Uterus (tissue), 4 donors: ENCODE results near the gene KCNN3. TPM values are rescaled to one million over a fixed set of nuclear protein-coding genes. Genes with fewer than 3 reads are reported as not detected.
"Not testable (repeated sequence)": the region's sequence is repeated elsewhere in the genome, so short reads cannot be mapped to it uniquely, and the experiment has no call there.

Experiments used
- DNase-seq, 2 donors: peaks; one replicate each; pipeline ENCODE4 v3.0.0-alpha.2; 2019 to 2020
- H3K27ac ChIP-seq, 2 donors: fragments of 200-600 bp; sonication (generic); 1 replicate in 1 of 2; 2 replicates in 1 of 2; pipeline ENCODE4 v1.5.1; 2016 to 2018
- H3K27me3 ChIP-seq, 2 donors: fragments of 200-600 bp; sonication (generic); one replicate each; pipeline ENCODE4 v1.5.1; 2018 to 2019; ENCODE audit warnings: control low read depth in 1 of 2
- H3K36me3 ChIP-seq, 2 donors: fragments of 200-600 bp; sonication (generic); one replicate each; pipeline ENCODE4 v1.5.1; 2019; ENCODE audit warnings: control low read depth in 1 of 2
- H3K4me1 ChIP-seq, 2 donors: fragments of 200-600 bp; sonication (generic); one replicate each; pipeline ENCODE4 v1.5.1; 2018 to 2019; ENCODE audit warnings: control low read depth in 1 of 2
- H3K4me3 ChIP-seq, 2 donors: fragments of 200-600 bp; sonication (generic); 1 replicate in 1 of 2; 2 replicates in 1 of 2; pipeline ENCODE4 v1.5.1; 2018 to 2019; ENCODE audit warnings: mild to moderate bottlenecking in 1 of 2
- H3K9me3 ChIP-seq, 2 donors: fragments of 200-600 bp; sonication (generic); one replicate each; pipeline ENCODE4 v1.5.1; 2019; ENCODE audit warnings: control low read depth in 1 of 2
- CTCF ChIP-seq, 4 experiments: fragments of 200-600 bp in 2 of 4; fragments of 450-650 bp in 2 of 4; sonication (generic) in 2 of 4; IDR thresholded peaks; one replicate each; pipeline ENCODE4 v1.5.1; 2016 to 2019; ENCODE audit warnings: antibody characterized with exemption in 4 of 4, mild to moderate bottlenecking in 2 of 4, moderate library complexity in 1 of 4
- POLR2A ChIP-seq, 2 donors: fragments of 450-650 bp; IDR thresholded peaks; one replicate each; pipeline ENCODE4 v1.6.1; 2016; ENCODE audit warnings: antibody characterized with exemption in 2 of 2, mild to moderate bottlenecking in 1 of 2, moderate library complexity in 1 of 2
- intact Hi-C: fragments of 100-400 bp; cut with DNase I; formaldehyde crosslinking; loops from one replicate; pipeline ENCODE4 v1.15.1; 2023; ENCODE audit warnings: low total_unique reads
- total RNA-seq, 4 donors: library from RNA; depleted of rRNA in 3 of 4; stranded (reverse); fragments of >200 nt in 3 of 4; gene quantifications; one replicate each; pipeline versions ENCODE4 v1.1.0 to v1.2.4, GENCODE V29; 2014 to 2023
- donor health status: DM: yes; HTN: yes; CAD: no.

The KCNN3 gene
- total RNA-seq, 4 donors from 2014 or later = 7.1 to 35.5 (median 12.1) TPM

- no peaks in the 10 kb centered on the region for H3K9me3 ChIP-seq
- no peak overlapping the region for H3K4me3 ChIP-seq
- no peaks in the 10 kb centered on the region for H3K27me3 ChIP-seq
- TF ChIP-seq POLR2A (IDR thresholded peaks at IDR 0.05) = no peak
- TF ChIP-seq CTCF (IDR thresholded peaks at IDR 0.05) = peak; percentile 25 to 49 (median 33)
- no peaks in the 10 kb centered on the region for H3K4me1 ChIP-seq
- H3K36me3 ChIP-seq = no peaks in the 10 kb centered on the region
- no peak overlapping the region for H3K27ac ChIP-seq
- DNase-seq = no peak
- intact Hi-C loops = no loop called here
Observed at GRCh38 chr1:154695985-154696384, 174.1 kb downstream of the KCNN3 start.

DNA sequence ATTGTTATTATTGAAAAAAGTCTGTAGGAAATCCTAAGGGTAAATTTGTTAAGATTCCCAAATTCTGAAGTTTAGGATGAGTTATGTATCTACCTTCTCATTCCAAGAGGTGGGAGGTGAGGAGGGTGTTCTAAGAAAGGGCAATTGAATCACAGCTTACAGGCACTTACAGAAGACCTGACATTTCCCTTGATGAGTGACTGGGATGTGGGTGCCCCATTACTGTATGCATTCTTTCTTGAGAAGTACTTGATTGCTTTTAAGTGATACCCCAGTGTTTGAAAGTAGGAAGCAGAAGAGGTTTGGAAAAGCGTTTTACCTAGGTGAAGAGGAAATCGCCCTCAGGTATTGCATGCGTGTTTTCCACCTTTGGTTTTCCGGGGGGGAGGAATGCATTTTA is 175.1 kb downstream of the KCNN3 start:
- Histone ChIP-seq H3K4me3 (no peak overlapping the region), H3K4me1 (no peaks in the 10 kb centered on the region), H3K27ac (no peak overlapping the region), H3K9me3 (no peaks in the 10 kb centered on the region), H3K27me3 (no peaks in the 10 kb centered on the region), H3K36me3 (no peaks in the 10 kb centered on the region)
- intact Hi-C loops = no loop called here
- TF ChIP-seq POLR2A (IDR thresholded peaks at IDR 0.05) (no peak), CTCF (IDR thresholded peaks at IDR 0.05) (no peak)
- DNase-seq = no peak

GRCh38 chr1:154689083-154689482 is 181.0 kb downstream of the KCNN3 start:
- Histone ChIP-seq H3K27ac (no peak overlapping the region), H3K4me3 (no peak overlapping the region), H3K36me3 (no peaks in the 10 kb centered on the region), H3K4me1 (no peaks in the 10 kb centered on the region), H3K27me3 (no peaks in the 10 kb centered on the region), H3K9me3 (no peaks in the 10 kb centered on the region)
- no peak for DNase-seq
- intact Hi-C loops = no loop called here
- TF ChIP-seq POLR2A (IDR thresholded peaks at IDR 0.05) (no peak), CTCF (IDR thresholded peaks at IDR 0.05) (no peak)

DNA sequence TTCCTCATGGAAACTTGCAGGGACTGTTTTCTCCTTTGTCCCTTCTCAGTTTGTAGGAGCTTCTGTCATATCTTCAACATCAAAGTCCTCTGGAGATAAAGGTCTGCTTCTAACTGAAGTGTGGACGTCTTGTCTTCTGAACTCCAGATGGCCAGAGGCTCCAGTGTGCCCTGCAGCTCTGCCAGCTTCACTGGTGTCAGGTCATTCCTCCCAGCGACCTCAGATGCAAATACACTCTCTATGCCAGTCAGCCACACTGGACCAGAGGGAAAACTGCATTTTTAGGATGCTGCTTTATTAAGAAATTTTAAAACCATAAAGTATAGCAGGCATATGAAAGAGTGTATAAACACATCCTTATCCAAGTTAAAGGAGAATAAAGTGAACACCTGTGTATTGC is 183.6 kb downstream of the KCNN3 start:
- intact Hi-C loops = no loop called here
- no peak for DNase-seq
- no peak for TF ChIP-seq POLR2A (IDR thresholded peaks at IDR 0.05)
- Histone ChIP-seq H3K4me3 (no peak overlapping the region), H3K9me3 (no peaks in the 10 kb centered on the region), H3K27me3 (no peaks in the 10 kb centered on the region), H3K36me3 (no peaks in the 10 kb centered on the region), H3K4me1 (no peaks in the 10 kb centered on the region), H3K27ac (no peak overlapping the region)

DNA sequence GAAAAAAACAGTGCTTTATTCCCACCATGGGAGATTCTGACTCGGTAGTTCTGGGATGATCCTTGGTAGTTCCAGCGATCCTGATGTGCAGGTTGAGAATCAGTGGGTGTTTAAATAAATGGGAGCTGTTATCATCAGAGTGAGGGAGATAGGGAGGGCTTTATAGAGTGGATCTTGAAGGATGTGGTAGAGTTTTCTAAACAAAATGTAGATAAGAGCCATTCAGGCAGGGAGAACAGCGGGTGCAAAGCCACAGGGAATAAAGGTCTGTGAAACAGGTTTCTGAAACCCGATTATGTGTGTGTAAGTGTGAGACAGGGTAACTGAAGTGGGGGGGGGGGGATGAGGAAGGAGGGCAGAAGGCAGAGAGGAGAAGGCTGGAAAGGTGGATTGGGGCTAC is 186.3 kb downstream of the KCNN3 start:
- DNase-seq = no peak
- Histone ChIP-seq H3K9me3 (no peaks in the 10 kb centered on the region), H3K4me1 (no peaks in the 10 kb centered on the region), H3K4me3 (no peak overlapping the region), H3K27me3 (no peaks in the 10 kb centered on the region), H3K36me3 (no peaks in the 10 kb centered on the region), H3K27ac (no peak overlapping the region)
- no peak for TF ChIP-seq POLR2A (IDR thresholded peaks at IDR 0.05)
- no peak for TF ChIP-seq CTCF (IDR thresholded peaks at IDR 0.05)
- intact Hi-C loops = no loop called here

DNA sequence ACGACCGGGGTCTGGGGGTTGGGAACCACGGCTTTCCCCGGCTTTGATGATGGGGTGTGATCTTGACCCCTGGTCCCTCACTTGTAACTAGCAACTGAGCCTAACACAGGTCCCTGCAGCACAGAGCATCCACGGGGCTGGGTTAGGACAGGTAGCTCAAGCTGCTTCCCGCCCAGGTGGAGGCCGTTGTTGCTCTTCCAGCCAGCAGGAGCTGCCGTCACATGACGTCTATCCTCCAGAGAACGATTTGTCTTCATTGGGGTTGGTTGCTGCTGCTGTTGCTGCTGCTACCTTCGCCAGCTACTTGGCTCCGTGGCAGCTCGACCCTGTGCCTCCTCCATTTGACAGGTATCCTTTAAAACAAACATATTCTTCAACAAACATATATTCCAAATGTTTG is 187.8 kb downstream of the KCNN3 start:
- intact Hi-C loops = no loop called here
- Histone ChIP-seq H3K27me3 (no peaks in the 10 kb centered on the region), H3K27ac (no peak overlapping the region), H3K36me3 (no peaks in the 10 kb centered on the region), H3K4me3 (no peak overlapping the region), H3K9me3 (no peaks in the 10 kb centered on the region), H3K4me1 (no peaks in the 10 kb centered on the region)
- DNase-seq = no peak
- no peak for TF ChIP-seq POLR2A (IDR thresholded peaks at IDR 0.05)
- TF ChIP-seq CTCF (IDR thresholded peaks at IDR 0.05) = no peak

GRCh38 chr1:154677844-154678243 is 192.2 kb downstream of the KCNN3 start:
- H3K4me3 ChIP-seq, H3K4me1 ChIP-seq, intact Hi-C loops, H3K36me3 ChIP-seq, H3K27me3 ChIP-seq, H3K27ac ChIP-seq, H3K9me3 ChIP-seq, DNase-seq: not testable (repeated sequence)

DNA sequence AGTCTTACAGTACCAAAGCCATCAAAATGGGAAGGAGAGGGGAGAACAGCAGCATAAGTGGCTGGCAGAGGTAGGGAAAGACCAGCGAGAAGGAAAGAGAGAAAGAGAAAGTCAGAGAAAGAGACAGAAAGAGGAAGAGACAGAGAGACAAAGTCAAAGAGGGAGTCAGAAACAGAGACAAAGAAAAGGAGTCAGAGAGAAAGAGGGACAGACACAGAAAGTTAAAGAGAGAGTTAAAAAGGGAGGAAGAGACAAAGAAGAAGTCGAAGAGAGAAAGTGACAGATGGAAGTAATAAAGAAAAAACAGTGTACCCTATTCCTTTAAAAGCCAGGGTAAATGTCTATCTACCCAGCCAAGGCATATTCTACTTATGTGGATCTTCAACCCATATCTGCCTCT is 193.2 kb downstream of the KCNN3 start:
- H3K27ac ChIP-seq, H3K27me3 ChIP-seq, H3K4me1 ChIP-seq, intact Hi-C loops, H3K4me3 ChIP-seq, H3K36me3 ChIP-seq, DNase-seq, H3K9me3 ChIP-seq: not testable (repeated sequence)

- H3K4me3 ChIP-seq, DNase-seq, H3K9me3 ChIP-seq, intact Hi-C loops, H3K36me3 ChIP-seq, H3K27ac ChIP-seq, H3K4me1 ChIP-seq, H3K27me3 ChIP-seq: not testable (repeated sequence)
Observed at GRCh38 chr1:154674456-154674855, 195.6 kb downstream of the KCNN3 start.
